Eye (tissue), 1 donor: ENCODE results near the gene TNXB.
A peak's percentile ranks its signal among the peaks of the same experiment; 100 is the strongest.
"Not testable (repeated sequence)": the region's sequence is repeated elsewhere in the genome, so short reads cannot be mapped to it uniquely, and the experiment has no call there.

Experiments used
- DNase-seq: peaks from one replicate; pipeline ENCODE4 v3.0.0-alpha.2; 2015

TNXB gene

DNA sequence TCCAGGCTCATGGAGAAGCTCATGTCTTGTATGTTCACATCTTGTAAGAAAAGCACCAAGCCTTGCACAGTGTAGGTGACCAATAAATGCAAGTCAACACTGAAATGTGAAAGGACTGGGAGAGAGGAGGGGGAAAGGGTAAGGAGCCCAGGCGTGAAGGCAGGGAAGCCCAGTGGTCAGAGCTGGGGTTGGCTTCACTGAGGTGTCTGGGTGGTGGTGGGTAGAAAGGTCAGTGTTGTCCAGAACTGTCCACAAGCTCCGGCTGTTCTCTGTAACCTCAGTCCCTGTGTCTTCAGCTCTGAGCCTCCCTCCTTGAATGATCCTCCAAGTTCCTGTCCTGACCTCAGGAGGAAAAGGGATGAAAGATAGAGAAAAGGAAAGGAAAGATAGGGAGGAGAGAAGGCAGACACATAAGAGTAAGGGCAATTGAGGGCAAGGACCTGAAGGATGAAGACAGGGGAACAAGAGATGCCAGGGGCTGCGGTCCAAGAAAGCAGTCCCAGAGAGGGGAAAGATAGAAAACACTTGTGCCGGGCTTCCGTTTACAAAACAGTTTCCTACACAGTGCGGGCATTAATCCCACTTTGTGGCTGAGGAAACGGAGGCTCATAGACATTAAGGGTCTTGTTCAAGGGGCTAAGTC is 2.4 kb upstream of the TNXB start:
- no peak for DNase-seq

- DNase-seq = no peak
Measured at GRCh38 chr6:32110632-32111031, 1.5 kb upstream of the TNXB start.

- DNase-seq = no peak
Measured at GRCh38 chr6:32109765-32110160, 625 bp upstream of the TNXB start.

DNA sequence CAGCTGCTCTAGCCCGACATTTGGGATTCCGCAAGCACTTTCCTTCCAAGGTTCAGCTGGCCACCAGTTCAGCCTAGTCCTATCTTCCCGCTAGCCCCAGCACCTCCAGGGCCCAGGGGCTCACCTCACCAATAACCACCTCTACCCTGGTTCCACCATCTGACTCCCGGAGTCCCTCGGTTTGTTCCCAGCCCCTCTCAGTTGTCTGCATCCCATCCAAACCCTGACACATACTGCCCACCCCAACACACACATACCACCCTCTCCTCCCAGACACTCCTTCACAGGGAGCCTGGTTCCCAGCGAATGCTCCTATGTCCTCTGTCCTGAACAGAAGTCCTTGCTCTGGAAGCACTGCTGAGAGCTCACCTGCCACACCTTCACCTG is 418 bp downstream of the TNXB start:
- DNase-seq = no peak

DNA sequence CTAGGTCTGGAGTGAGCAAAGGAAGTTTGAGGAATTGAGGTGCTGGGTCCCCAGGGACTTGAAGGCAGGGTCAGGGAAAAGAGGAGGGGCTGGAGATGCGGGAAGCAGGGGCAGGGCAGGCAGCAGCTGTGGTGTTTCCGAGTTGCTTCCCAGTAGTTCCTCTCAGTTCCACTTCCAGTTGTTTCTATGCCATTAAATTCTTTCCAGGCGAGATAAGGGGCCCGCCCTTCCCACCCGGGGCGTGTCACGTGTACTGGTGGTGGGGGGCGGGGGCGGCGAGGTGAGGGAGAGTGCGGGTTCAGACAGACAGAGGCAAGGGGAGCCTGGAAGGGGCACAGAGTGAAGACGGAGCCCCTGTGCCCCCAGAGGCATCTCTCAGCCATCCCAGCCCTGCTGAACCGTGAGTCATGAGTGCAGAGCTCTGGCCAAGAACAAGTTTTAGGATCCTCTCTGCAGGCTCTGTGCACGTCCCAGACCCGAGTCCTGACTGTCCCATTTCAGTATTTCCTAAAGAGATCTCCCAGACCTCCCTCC is 977 bp downstream of the TNXB start:
- DNase-seq = peak; percentile 68

DNA sequence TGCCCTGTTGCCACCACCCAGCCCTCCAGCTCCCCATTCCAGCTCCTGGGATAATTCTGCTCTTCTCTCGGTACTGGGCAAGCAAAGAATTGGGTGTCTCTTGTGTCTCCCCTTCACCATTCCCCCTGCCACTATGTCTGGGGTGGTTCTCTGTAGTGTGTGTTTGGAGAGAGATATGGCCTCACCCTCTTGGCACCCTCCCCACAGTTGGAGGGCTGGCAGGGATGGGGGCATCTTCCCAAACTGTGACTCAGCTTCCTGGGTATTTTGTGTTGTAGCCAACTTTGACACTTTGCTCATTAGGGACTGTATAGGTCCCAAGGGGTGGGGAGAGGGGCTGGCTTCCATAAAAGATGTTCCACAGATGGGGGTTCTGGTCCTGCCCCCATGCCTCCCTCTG is 1.7 kb downstream of the TNXB start:
- no peak for DNase-seq

GRCh38 chr6:32105433-32105832 is 3.7 kb downstream of the TNXB start:
- no peak for DNase-seq

DNA sequence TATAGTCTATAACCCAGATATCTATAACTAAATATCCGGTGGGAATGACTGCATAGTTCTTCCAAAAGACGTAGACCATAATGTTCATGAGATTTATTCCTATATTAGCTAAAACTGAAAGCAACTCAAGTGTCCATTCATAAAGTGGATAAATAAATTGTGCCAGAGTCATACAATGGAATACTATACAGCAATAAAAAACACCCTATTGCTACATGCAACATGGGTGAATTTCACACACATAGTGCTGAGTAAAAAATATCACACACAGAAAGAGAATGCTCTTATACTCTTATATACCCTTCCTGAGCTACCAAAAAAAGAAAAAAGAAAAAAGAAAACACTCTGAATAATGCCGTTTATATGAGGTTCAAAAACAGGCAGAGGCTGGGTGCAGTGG is 6.9 kb downstream of the TNXB start:
- DNase-seq = no peak

DNA sequence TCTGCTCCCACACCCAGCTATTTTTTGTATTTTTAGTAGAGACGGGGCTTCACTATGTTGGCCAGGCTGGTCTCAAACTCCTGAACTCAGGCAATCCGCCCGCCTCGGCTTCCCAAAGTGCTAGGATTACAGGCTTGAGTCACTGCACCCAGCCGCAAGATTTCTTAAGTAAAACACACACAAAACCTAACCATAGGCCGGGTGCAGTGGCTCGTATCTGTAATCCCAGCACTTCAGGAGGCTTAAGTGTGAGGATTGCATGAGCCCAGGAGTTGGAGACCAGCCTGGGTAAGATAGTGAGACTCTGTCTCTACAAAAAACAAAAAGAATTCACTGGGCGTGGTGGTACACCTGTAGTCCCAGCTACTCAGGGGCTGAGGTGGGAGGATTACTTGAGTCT is 8.9 kb downstream of the TNXB start:
- not testable (repeated sequence) for DNase-seq

GRCh38 chr6:32097364-32097763 is 11.8 kb downstream of the TNXB start:
- no peak for DNase-seq

GRCh38 chr6:32096394-32097258 is 12.5 kb downstream of the TNXB start:
- DNase-seq = peak; percentile 73

DNA sequence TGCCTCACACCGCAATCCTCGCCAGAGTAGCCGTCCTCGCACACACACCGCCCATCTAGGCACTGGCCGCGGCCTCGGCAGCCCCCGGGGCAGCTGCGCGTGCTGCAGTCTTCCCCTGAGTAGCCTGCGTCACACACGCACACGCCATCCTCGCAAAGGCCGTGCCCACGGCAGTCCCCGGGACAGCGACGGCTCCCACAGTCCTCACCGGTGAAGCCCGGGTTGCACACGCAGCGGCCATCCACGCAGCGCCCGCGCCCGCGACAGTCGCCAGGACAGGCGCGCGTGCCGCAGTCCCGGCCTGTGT is 13.1 kb downstream of the TNXB start:
- DNase-seq = no peak

DNA sequence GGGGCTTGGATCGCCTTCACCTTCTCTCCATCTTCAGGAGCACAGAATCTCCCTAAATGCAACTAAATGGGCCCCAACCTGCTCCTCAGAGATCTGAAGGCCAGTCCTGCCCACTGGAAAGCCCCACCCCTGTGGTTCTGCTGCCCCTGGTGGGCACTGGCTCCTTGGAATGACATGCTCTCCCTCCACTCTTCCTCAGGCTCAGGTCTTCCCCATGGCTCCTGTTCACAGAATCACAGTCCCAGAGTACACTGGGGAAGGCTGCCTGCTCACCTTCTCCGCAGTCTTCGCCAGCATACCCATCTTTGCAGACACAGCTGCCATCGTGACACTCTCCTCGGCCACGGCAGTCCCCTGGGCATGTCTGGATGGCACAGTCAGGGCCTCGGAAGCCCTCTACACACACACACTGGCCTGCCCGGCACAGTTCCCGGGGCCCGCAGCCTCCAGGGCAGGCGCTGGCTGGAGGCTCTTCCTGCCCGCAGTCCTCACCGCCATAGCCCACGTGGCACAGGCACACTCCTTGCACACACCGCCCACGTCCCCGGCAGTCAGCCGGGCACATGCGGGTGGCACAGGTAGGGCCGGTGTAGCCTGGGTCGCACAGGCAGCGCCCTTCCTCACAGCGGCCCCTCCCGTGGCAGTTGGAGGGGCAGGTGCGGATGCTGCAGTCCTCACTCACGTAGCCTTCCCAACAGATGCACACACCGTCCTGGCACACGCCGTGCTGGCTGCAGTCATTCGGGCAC is 13.6 kb downstream of the TNXB start:
- no peak for DNase-seq

GRCh38 chr6:32092760-32093497 is 16.2 kb downstream of the TNXB start:
- DNase-seq = no peak

DNA sequence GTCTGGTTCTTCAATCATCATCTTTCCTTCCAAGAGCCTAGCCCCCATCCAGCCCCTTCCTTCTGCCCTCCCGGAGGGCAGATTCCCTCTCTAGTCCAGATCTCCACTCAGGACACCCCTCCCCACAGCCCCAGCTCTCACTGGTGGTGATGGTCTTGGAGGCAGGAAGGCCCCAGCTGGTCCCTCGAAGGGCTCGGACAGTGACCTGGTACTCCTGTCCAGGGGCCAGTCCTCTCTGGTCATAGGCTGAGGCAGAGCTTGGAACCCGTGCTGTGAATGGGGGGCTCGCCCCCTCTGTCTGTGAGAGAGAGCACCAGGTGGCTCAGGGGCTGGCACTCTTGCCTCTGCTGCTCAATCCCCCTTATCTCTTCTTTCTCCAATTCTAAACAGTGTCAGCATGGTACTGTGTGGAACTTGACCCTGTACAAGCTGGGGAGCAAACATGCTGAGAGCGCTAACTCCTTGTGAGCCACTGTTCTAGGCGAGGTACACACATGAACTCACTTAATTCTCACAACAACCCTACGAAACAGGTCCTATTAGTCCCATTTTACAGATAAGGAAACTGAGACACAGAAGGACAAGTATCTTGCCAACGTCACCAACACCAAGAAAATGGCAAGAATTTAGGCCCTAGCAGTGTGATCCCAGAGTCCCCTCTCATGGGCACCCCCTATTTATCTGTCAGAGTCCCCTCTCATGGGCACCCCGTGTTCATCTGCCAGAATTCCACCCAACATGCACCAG is 19.9 kb downstream of the TNXB start:
- DNase-seq = no peak

GRCh38 chr6:32088487-32089049 is 20.6 kb downstream of the TNXB start:
- no peak for DNase-seq

GRCh38 chr6:32087574-32088486 is 21.3 kb downstream of the TNXB start:
- DNase-seq = peak; percentile 75

DNA sequence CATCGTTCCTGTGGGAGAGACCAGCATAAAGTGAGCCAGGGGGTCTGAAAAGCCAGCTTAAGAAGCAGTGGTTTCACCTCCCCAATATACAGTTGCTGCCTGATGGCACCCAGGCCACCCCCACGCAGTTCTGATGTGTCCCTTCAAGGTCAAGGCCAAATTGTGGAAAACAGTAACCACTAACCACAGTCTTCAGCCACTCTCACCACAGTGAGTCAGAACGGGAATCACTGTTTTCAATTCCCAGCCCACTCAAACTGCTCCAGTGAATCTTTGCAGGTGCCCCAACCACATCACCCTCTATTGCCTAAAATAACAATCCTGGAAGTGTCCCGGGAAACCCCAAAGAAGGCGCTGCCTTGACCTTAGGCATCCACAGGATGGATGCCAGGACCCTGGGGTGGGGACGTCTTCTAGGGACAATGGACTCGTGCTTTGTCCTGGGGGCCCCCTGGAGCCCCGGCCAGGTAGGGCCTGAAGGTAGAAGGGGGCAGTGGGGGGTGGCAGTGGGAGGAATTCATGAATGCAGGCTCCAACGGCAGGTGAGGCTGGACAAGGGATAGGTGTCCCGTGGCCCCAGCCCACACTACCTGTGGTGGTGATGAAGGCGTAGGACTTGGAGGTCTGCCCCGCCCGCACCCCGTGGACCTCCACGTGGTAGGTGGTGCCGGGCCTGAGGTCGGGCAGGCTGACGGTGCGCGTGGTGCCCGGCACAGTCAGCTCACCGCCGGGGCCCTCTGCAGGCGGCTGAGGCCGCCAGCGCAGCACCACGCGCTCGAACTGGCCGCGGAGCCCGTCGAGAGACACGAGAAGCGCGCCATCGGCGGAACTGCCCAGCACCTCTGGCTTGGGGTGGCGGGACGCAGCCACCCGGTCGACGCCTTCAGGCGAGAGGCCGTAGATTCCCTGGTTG is 22.2 kb downstream of the TNXB start:
- no peak for DNase-seq

DNA sequence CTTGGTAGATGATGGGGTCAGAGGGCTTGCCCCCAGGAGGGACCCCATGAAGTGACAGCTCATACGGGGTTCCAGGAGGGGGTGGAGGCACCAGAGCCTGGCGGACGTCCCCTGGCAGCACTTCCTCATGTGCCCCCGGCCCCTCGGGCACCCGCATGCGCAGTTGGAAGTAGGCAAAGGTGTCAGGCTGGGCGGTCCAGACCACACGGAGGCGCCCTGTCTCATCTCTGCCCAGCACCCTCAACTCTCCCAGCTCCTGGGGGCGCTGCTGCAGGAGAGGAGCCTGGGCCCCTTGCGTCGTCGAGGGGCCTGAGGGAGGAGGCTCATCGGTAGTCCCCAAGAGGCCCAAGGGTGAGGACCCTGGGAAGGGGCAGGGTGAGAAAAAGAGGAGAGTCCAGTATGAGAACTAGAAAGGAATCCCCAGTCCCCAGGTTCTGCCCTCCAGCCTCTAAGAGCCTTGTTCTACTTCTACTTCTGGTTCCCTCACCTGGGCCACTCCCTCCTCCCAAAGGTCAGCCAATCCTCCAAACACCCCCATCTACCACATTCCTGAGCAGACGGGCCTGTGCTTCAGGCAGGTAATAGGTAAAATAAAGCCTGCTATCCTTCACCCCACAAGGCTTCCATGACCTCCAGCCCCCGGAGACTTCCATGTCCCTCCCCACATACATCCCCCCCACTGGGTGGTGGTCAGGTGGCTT is 23.2 kb downstream of the TNXB start:
- DNase-seq = no peak
